ENCODE measurements around the gene CNTNAP2.

- TF ChIP-seq CTCF (IDR thresholded peaks at IDR 0.05) = no peak
- TF ChIP-seq EP300 (IDR thresholded peaks at IDR 0.05) = no peak
- no peak for TF ChIP-seq POLR2A (IDR thresholded peaks at IDR 0.05)
Observed at GRCh38 chr7:147438216-147438615, 1321.6 kb downstream of the CNTNAP2 start.

All from tibial nerve (tissue), 4 donors.